Limb (tissue), 2 donors: ENCODE data around the gene LONP2.
"Not testable (repeated sequence)": the region's sequence is repeated elsewhere in the genome, so short reads cannot be mapped to it uniquely, and the experiment has no call there.

ENCODE experiments used
- DNase-seq, 2 donors: peaks; one replicate each; pipeline ENCODE4 v3.0.0-alpha.2; 2016; ENCODE audit errors: extremely low spot score in 2 of 2

The LONP2 gene

GRCh38 chr16:48287239-48287638 lies 43.1 kb downstream of the LONP2 start:
- no peak for DNase-seq

DNA sequence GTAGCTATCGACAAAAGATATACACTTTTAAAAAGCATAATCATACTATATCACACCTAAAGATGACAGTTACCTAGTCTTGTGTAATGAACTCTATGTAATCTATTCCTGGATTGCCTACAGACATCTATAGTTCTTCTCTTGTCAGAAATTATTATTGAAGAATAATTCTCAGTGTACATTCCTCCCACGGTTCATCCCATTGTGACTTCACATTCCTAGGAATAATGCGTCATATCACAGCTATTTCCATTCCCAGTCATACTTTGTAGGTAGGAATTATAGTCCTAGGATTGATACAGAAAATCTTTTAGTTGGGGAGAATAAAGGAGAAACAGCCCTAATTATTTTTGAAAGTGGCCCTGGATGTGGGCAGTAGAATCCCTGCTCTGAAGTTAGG lies 47.2 kb downstream of the LONP2 start:
- DNase-seq, result no peak

GRCh38 chr16:48291754-48292153 lies 47.7 kb downstream of the LONP2 start:
- DNase-seq, result no peak

DNA sequence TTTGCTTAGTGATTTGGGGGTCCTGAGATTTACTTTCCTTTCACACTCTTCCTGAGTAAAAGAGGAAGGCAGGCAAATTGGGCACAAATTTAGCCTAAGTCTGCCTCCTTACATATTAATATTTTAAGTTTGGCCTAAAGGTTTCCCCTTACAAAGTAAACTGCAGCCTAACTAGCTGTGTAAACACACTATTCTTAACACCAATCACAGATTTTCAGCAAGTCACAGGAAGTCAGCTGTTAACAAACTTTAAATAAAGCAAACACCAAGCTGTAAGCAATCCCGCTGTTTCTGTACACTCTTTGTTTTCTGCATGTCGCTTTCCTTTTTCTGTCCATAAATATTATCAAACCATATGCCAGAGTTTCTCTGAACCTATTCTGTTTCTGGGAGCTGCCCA lies 48.4 kb downstream of the LONP2 start:
- DNase-seq, result no peak

GRCh38 chr16:48294724-48295123 lies 50.6 kb downstream of the LONP2 start:
- no peak for DNase-seq

GRCh38 chr16:48295488-48296281 lies 51.6 kb downstream of the LONP2 start:
- no peak for DNase-seq

- DNase-seq, result no peak
These were observed 55.4 kb downstream of the LONP2 start for GRCh38 chr16:48299471-48299870.

GRCh38 chr16:48300391-48300856 lies 56.3 kb downstream of the LONP2 start:
- DNase-seq, result no peak

- DNase-seq, result no peak
These were observed 64.4 kb downstream of the LONP2 start for GRCh38 chr16:48308535-48308934.

- DNase-seq, result no peak
These were observed 67.0 kb downstream of the LONP2 start for GRCh38 chr16:48310908-48311641.

DNA sequence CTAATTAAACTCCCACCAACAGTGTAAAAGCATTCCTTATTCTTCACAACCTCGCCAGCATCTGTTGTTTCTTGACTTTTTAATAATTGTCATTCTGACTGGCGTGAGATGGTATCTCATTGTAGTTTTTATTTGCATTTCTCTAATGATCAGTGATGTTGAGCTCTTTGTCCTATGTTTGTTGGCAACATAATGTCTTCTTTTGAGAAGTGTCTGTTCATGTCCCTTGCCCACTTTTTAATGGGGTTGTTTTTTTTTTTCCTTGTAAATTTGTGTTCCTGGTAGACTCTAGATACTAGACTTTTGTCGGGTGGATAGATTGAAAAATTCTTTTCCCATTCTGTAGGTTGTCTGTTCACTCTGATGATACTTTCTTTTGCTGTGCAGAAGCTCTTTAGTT lies 69.8 kb downstream of the LONP2 start:
- not testable (repeated sequence) for DNase-seq

DNA sequence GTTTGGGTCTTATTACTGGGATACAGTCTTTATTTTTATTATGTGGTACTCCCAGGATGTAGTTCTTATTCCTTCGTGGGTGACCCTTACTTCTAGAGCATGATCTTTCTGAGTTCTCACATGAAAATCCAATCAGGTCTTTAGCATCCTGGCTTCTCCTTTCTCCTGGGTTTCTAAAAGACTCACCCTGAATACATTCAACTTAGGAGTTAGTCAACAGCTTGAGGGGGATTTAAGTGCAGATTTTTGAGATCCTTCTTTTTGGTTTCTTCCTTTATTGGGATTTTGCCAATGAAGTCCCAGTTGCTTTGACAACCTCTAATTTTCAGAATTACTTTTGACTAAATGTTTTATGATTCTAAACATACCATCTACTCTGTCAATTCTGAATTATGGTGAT lies 72.9 kb downstream of the LONP2 start:
- DNase-seq, result no peak

DNA sequence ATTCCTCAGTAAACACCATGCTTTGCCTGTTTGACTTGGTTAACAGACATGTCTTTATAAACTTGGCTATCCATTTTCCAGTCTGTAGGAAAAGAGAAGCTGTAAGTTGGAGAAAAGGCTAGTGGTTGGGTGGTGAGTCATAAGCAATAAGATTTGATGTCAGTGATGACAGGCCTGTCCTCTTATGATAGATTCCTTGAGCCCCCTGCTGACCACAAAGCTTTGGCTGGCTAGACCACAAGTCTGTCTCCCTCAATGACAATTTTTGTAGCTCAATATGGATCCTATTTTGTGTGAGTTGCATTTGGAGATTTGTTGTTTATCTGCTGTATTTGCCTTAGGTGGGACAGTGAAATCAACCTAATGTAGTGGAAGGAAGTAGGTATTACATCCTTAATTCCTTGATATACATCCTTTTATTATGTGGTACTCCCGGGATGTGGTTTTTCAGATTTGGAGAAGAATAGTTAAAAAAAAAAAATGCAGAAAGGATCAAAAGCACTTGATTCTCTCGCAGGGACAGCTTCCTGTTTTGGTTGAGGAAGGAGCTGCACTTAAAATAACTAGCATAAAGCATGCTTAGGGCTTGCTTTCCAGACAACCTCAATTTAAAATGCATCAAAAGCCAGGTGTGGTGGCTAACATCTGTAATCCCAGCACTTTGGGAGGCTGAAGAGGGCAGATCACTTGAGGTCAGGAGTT lies 73.7 kb downstream of the LONP2 start:
- DNase-seq, result no peak

GRCh38 chr16:48318630-48319029 lies 74.5 kb downstream of the LONP2 start:
- DNase-seq, result no peak

- no peak for DNase-seq
These were observed 77.4 kb downstream of the LONP2 start for GRCh38 chr16:48321317-48322036.

DNA sequence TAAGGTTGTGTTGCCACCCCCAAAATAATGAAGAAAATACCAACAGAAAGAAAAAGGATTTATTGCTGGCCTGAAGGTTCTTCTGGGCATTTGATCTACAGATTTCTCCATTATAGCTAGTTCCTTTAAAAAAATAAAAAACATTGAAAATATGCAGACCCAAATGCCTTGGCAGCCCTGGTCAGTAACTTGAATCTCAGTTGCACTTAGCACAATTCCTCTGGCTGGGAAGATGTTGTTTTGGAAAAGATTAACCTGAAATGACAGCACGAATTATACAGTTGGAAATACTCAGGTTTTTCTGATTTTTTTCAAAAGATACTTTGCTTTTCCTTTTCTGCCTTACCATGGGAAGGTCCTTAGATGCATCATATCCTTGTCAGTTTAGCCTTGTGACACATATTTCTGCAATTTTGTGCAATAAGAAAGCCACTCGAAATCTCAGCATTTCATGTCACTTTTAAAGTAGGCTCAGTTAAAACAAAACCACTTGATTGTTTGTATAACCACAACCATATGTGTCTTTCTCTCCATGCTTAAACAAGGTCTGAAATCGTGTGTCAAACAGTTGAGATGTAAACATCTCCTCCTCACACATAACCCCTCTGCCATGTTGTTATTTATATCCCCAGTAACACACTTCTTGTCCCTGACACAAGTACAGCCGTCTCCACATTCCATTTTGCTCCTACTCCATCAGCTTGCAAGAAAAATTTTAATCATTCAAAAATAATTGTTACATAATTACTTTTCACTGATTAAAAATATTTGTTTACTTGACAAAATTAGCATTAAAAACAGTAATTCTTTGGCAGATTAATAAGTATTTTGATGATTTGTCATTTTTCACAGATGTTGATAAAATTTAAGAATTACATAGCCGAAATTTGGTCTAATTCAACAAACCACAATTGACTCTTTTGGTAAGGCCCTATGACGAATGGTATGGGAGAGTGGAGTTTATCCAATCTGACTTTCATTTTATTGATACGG lies 80.0 kb downstream of the LONP2 start:
- no peak for DNase-seq

DNA sequence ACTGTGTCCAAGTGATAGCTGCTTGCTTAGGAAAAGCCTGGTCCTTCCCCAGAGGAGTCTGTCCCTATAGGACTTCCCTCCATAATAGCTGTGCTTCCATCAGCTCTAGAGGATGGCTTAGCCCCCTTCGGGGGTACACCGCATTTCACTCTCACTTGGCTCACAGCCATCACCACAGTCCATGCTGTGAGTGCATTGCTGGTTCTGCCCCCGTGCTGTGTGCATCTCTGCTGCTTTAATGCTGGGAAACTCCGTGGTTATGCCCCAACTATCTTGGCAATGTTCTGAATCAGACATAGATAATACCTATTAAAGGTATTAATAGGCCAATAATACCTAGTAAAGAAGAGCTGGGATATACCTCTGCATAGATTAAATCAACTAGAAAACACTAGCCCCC lies 82.8 kb downstream of the LONP2 start:
- peak in 1 of 2 donors; percentile 40 for DNase-seq

DNA sequence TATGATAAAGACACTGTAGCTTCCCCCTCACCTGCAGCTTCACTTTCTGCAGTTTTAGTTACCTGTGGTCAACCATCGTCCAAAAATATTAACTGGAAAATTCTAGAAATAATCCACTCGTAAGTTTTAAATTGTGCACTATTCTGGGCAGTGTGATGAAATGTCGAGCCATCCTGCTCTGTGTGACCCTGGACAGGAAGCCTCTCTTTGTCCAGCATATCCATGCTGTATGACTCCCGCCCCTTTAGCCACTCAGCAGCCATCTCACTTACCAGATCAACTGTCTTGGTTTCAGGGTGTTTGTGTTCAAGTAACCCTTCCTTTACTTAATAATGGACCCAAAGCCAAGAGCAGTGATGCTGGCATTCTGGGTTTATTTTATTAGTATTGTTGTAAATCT lies 85.0 kb downstream of the LONP2 start:
- no peak for DNase-seq

DNA sequence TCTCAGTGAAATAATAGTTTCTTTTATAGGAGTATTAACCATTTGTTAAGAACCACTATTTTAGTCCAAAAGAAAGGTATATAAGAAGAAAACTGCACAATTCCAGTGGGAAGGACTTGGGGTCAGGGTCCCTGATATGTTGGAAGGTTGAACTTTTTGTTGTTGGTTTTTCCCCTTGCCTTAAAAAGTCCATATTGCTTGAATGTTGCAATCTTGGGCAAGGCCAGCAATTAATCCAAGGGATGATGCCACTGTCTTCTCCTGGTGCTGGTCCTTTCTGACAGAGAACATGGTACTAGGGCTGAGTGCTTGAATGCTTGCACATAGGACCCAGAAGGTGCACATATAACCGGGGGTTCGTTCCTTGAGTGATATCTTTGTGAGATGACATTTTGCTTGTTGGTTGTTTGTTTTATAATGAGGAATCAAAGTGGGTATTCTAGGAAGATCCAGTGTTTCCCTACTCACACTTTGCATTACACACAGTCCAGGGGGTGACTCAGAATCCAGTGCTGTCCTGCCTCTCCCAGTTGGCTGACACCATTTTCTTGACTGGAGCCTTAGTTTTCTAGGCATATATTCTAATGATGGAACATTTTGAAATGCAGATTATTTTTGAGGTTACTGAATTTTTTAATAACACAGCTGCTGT lies 86.2 kb downstream of the LONP2 start:
- DNase-seq, result no peak

DNA sequence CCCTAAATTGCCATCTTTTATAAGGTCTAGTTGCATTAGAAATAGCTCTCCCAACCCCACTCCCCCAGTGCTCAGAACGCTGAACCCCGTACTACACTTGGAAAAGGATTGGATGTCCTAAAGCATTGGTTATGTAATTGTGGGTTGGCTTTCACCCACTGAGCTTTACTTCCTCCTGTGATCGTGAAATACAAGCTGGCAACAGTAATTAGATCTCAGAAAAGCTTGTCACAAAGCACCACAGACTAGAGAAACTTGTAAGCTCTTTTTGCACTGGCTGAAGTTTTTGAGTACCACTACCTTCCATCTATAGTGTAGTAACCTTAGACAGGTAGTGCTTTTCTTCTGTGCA lies 86.7 kb downstream of the LONP2 start:
- DNase-seq, result no peak
